ENCODE results near the gene PPARA.

PPARA gene

GRCh38 chr22:46212195-46212594 is 61.9 kb downstream of the PPARA start:
- no peak for DNase-seq (ENCODE audit: low read depth in 2 of 2)

GRCh38 chr22:46213052-46213451 is 62.7 kb downstream of the PPARA start:
- DNase-seq (ENCODE audit: low read depth in 2 of 2) = no peak

GRCh38 chr22:46214149-46214548 is 63.8 kb downstream of the PPARA start:
- DNase-seq (ENCODE audit: low read depth in 2 of 2) = no peak

GRCh38 chr22:46214616-46215015 is 64.3 kb downstream of the PPARA start:
- no peak for DNase-seq (ENCODE audit: low read depth in 2 of 2)

- DNase-seq (ENCODE audit: low read depth in 2 of 2) = no peak
These were observed 69.3 kb downstream of the PPARA start for GRCh38 chr22:46219636-46220035.

GRCh38 chr22:46220921-46221320 is 70.6 kb downstream of the PPARA start:
- DNase-seq (ENCODE audit: low read depth in 2 of 2) = no peak

- DNase-seq (ENCODE audit: low read depth in 2 of 2) = no peak
These were observed 73.9 kb downstream of the PPARA start for GRCh38 chr22:46224044-46224897.

GRCh38 chr22:46224898-46225290 is 74.6 kb downstream of the PPARA start:
- DNase-seq (ENCODE audit: low read depth in 2 of 2) = no peak

GRCh38 chr22:46225631-46226030 is 75.3 kb downstream of the PPARA start:
- DNase-seq (ENCODE audit: low read depth in 2 of 2) = no peak

- no peak for DNase-seq (ENCODE audit: low read depth in 2 of 2)
These were observed 76.3 kb downstream of the PPARA start for GRCh38 chr22:46226577-46226976.

GRCh38 chr22:46229701-46230100 is 79.4 kb downstream of the PPARA start:
- no peak for DNase-seq (ENCODE audit: low read depth in 2 of 2)

GRCh38 chr22:46230262-46230901 is 80.1 kb downstream of the PPARA start:
- no peak for DNase-seq (ENCODE audit: low read depth in 2 of 2)

- DNase-seq (ENCODE audit: low read depth in 2 of 2) = no peak
These were observed 82.9 kb downstream of the PPARA start for GRCh38 chr22:46233231-46233630.

- DNase-seq (ENCODE audit: low read depth in 2 of 2) = no peak
These were observed 84.6 kb downstream of the PPARA start for GRCh38 chr22:46234969-46235368.

- no peak for DNase-seq (ENCODE audit: low read depth in 2 of 2)
These were observed 87.3 kb downstream of the PPARA start for GRCh38 chr22:46237453-46238124.

GRCh38 chr22:46238541-46238940 is 88.2 kb downstream of the PPARA start:
- no peak for DNase-seq (ENCODE audit: low read depth in 2 of 2)

- DNase-seq (ENCODE audit: low read depth in 2 of 2) = no peak
These were observed 89.1 kb downstream of the PPARA start for GRCh38 chr22:46239261-46240048.

- no peak for DNase-seq (ENCODE audit: low read depth in 2 of 2)
These were observed 89.7 kb downstream of the PPARA start for GRCh38 chr22:46240073-46240472.

- no peak for DNase-seq (ENCODE audit: low read depth in 2 of 2)
These were observed 90.2 kb downstream of the PPARA start for GRCh38 chr22:46240506-46240905.

- DNase-seq (ENCODE audit: low read depth in 2 of 2) = no peak
These were observed 90.6 kb downstream of the PPARA start for GRCh38 chr22:46240907-46241306.

GRCh38 chr22:46241396-46242007 is 91.2 kb downstream of the PPARA start:
- no peak for DNase-seq (ENCODE audit: low read depth in 2 of 2)

GRCh38 chr22:46242076-46242475 is 91.8 kb downstream of the PPARA start:
- no peak for DNase-seq (ENCODE audit: low read depth in 2 of 2)

All from stimulated activated CD8-positive, alpha-beta memory T cell treated with anti-CD3 and anti-CD28 coated beads, Interleukin-7, amount 100 ng/mL, for 1 hour (primary cell).